Colonic mucosa (tissue), 4 donors: ENCODE results near the gene APOBEC3H. TPM values are rescaled to one million over a fixed set of nuclear protein-coding genes. Genes with fewer than 3 reads are reported as not detected.
"Not testable (repeated sequence)": the region's sequence is repeated elsewhere in the genome, so short reads cannot be mapped to it uniquely, and the experiment has no call there.

ENCODE experiments used
- DNase-seq: peaks from one replicate; pipeline ENCODE4 v3.0.0-alpha.2; 2020
- H3K27ac ChIP-seq: fragments of 200-600 bp; one replicate; pipeline ENCODE4 v1.8.0; 2021
- H3K27me3 ChIP-seq: fragments of 200-600 bp; one replicate; pipeline ENCODE4 v1.8.0; 2021
- H3K36me3 ChIP-seq: fragments of 200-600 bp; one replicate; pipeline ENCODE4 v1.8.0; 2021
- H3K4me1 ChIP-seq: fragments of 200-600 bp; one replicate; pipeline ENCODE4 v1.8.0; 2021; ENCODE audit warnings: mild to moderate bottlenecking
- H3K4me3 ChIP-seq: fragments of 200-600 bp; one replicate; pipeline ENCODE4 v1.8.0; 2021
- H3K9ac ChIP-seq, 2 donors: one replicate each; pipeline ENCODE4 v1.7.0; 2013; ENCODE audit warnings: control low read depth in 2 of 2, low read depth in 2 of 2, low read length in 2 of 2
- H3K9me3 ChIP-seq: fragments of 200-600 bp; one replicate; pipeline ENCODE4 v1.8.0; 2021
- CTCF ChIP-seq: fragments of 200-600 bp; IDR thresholded peaks from one replicate; pipeline ENCODE4 v1.8.0; 2022; ENCODE audit warnings: antibody characterized with exemption, mild to moderate bottlenecking
- intact Hi-C: fragments of 100-400 bp; cut with DNase I; formaldehyde crosslinking; loops from one replicate; pipeline ENCODE4 v1.14.1; 2022
- total RNA-seq, 2 donors: library from RNA; stranded (reverse); fragmentation: NEBNext Ultra II Directional in 1 of 2; extraction: Animal tissue kit (Norgen Biotek cat#: 25700) in 1 of 2; gene quantifications; one replicate each; pipeline ENCODE4 v1.2.1, GENCODE V29; 2021
- donor health status: healthy.
- donor health status: DM: no; HTN: no; CAD: no.
- donor health status: DM: no; HTN: no; CAD: no.

The APOBEC3H gene
- total RNA-seq, 2 donors from 2014 or later: 0.45 TPM; not detected in 1

GRCh38 chr22:39068033-39068785, 28.8 kb upstream of the APOBEC3H start:
- Histone ChIP-seq H3K9ac (no peak overlapping the region), H3K27me3 (no peaks in the 10 kb centered on the region), H3K4me1 (no peaks in the 10 kb centered on the region), H3K9me3 (no peaks in the 10 kb centered on the region), H3K36me3 (no peaks in the 10 kb centered on the region), H3K27ac (no peak overlapping the region), H3K4me3 (no peak overlapping the region)
- intact Hi-C loops: no loop called here
- TF ChIP-seq CTCF: no peak
- no peak for DNase-seq

- DNase-seq: no peak
- intact Hi-C loops: no loop called here
Observed at GRCh38 chr22:39070186-39070585, 26.9 kb upstream of the APOBEC3H start.

GRCh38 chr22:39072581-39072981, 24.5 kb upstream of the APOBEC3H start:
- H3K4me3 ChIP-seq, H3K4me1 ChIP-seq, intact Hi-C loops, DNase-seq, H3K36me3 ChIP-seq, H3K27me3 ChIP-seq, H3K9me3 ChIP-seq, H3K27ac ChIP-seq, H3K9ac ChIP-seq: not testable (repeated sequence)

More at GRCh38 chr22:39070186-39070585, 26.9 kb upstream of the APOBEC3H start:
- no peak overlapping the region for H3K9ac ChIP-seq
- H3K36me3 ChIP-seq: no peaks in the 10 kb centered on the region
- H3K4me1 ChIP-seq: no peaks in the 10 kb centered on the region
- H3K4me3 ChIP-seq: no peak overlapping the region
- TF ChIP-seq CTCF: no peak
- no peak overlapping the region for H3K27ac ChIP-seq
- H3K27me3 ChIP-seq: no peaks in the 10 kb centered on the region
- no peaks in the 10 kb centered on the region for H3K9me3 ChIP-seq

- H3K27ac ChIP-seq: no peak overlapping the region
Observed at GRCh38 chr22:39073981-39074380, 23.1 kb upstream of the APOBEC3H start.

GRCh38 chr22:39076155-39077025, 20.7 kb upstream of the APOBEC3H start:
- H3K27ac ChIP-seq, intact Hi-C loops, H3K36me3 ChIP-seq, DNase-seq, H3K9me3 ChIP-seq, H3K4me1 ChIP-seq, H3K27me3 ChIP-seq, H3K9ac ChIP-seq: not testable (repeated sequence)
- peak overlapping the region; percentile 39 for H3K4me3 ChIP-seq

More at GRCh38 chr22:39073981-39074380, 23.1 kb upstream of the APOBEC3H start:
- intact Hi-C loops: no loop called here
- no peak for DNase-seq
- H3K9me3 ChIP-seq: no peaks in the 10 kb centered on the region
- H3K9ac ChIP-seq: no peak overlapping the region
- H3K4me1 ChIP-seq: no peaks in the 10 kb centered on the region
- H3K27me3 ChIP-seq: no peaks in the 10 kb centered on the region
- no peak overlapping the region for H3K4me3 ChIP-seq
- no peak for TF ChIP-seq CTCF
- no peaks in the 10 kb centered on the region for H3K36me3 ChIP-seq

- H3K9me3 ChIP-seq, H3K4me1 ChIP-seq, H3K27me3 ChIP-seq, H3K36me3 ChIP-seq, intact Hi-C loops: not testable (repeated sequence)
- Histone ChIP-seq H3K27ac (peak within 1 kb of the TSS; percentile 67), H3K4me3 (peak within 1 kb of the TSS; percentile 39), H3K9ac (peak within 1 kb of the TSS in 1 of 2 donors; percentile 13)
- DNase-seq: peak; percentile 38
Observed at GRCh38 chr22:39077026-39077840, 19.8 kb upstream of the APOBEC3H start, which contains the start of gene APOBEC3G. TSS of gene APOBEC3G (plus strand) at chr22:39077275. CDS start at chr22:39077362, 87 bp downstream.

GRCh38 chr22:39077912-39078311, 19.1 kb upstream of the APOBEC3H start:
- H3K36me3 ChIP-seq, H3K9me3 ChIP-seq, intact Hi-C loops, H3K27ac ChIP-seq, H3K27me3 ChIP-seq, DNase-seq, H3K4me1 ChIP-seq: not testable (repeated sequence)
- peak overlapping the region; percentile 39 for H3K4me3 ChIP-seq
- peak overlapping the region in 1 of 2 donors; percentile 13 for H3K9ac ChIP-seq
